Measurements from ENCODE around the gene MACROD2. TPM values are rescaled to one million over a fixed set of nuclear protein-coding genes. Genes with fewer than 3 reads are reported as not detected.

MACROD2 gene
- total and polyA plus RNA-seq, 7 donors: 0.20 to 4.8 (median 0.87) TPM

DNA sequence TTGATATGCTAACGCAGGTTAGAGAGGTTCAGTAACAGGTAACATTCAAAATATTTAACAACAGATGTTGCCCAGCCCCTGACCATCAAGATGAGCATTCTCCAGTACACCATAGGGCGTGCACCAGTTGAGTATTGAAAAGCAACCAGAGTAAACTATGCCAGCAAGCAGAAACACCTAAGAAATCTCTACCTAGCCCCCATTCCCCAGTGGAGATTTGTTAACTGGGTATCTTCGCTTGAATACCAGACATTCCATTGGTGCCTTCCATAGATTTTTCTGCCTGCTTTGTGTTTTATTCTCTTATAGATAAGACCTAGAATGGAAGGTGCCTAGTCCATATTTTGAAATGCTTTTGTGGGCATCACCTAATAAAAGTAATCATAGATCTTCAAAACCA, 1954.1 kb downstream of the MACROD2 start:
- H3K9me3 ChIP-seq: no peaks in the 10 kb centered on the region
- no peak overlapping the region for H3K4me3 ChIP-seq
- TF ChIP-seq, protein P1, sequence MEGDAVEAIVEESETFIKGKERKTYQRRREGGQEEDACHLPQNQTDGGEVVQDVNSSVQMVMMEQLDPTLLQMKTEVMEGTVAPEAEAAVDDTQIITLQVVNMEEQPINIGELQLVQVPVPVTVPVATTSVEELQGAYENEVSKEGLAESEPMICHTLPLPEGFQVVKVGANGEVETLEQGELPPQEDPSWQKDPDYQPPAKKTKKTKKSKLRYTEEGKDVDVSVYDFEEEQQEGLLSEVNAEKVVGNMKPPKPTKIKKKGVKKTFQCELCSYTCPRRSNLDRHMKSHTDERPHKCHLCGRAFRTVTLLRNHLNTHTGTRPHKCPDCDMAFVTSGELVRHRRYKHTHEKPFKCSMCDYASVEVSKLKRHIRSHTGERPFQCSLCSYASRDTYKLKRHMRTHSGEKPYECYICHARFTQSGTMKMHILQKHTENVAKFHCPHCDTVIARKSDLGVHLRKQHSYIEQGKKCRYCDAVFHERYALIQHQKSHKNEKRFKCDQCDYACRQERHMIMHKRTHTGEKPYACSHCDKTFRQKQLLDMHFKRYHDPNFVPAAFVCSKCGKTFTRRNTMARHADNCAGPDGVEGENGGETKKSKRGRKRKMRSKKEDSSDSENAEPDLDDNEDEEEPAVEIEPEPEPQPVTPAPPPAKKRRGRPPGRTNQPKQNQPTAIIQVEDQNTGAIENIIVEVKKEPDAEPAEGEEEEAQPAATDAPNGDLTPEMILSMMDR (IDR thresholded peaks at IDR 0.05): no peak
- no peak for ATAC-seq
- WGBS, 3 donors: 94 to 96% (median 94%) methylated on average over 3 of the region's 3 CpGs
- no peaks in the 10 kb centered on the region for H3K27me3 ChIP-seq (ENCODE audit: insufficient read depth in 3 of 3, low read length in 2 of 3)
- intact Hi-C loops (cut with DNase I): no loop called here
- H3K27ac ChIP-seq: no peak overlapping the region
- no peaks in the 10 kb centered on the region for H3K36me3 ChIP-seq (ENCODE audit: insufficient read depth in 1 of 2, low read depth in 1 of 2)
- H3K4me1 ChIP-seq: no peaks in the 10 kb centered on the region
- no peak for DNase-seq

GRCh38 chr20:15951658-15952057, 1956.3 kb downstream of the MACROD2 start:
- H3K27ac ChIP-seq: no peak overlapping the region
- no peaks in the 10 kb centered on the region for H3K9me3 ChIP-seq
- no peak overlapping the region for H3K4me3 ChIP-seq
- WGBS, 3 donors: 66 to 72% (median 69%) methylated on average over 8 of the region's 8 CpGs
- H3K36me3 ChIP-seq (ENCODE audit: insufficient read depth in 1 of 2, low read depth in 1 of 2): no peaks in the 10 kb centered on the region
- ATAC-seq (no peak), DNase-seq (no peak)
- TF ChIP-seq, protein P1 (IDR thresholded peaks at IDR 0.05): no peak
- H3K4me1 ChIP-seq: no peaks in the 10 kb centered on the region
- no peaks in the 10 kb centered on the region for H3K27me3 ChIP-seq (ENCODE audit: insufficient read depth in 3 of 3, low read length in 2 of 3)
- intact Hi-C loops (cut with DNase I): no loop called here

GRCh38 chr20:15958142-15958541, 1962.8 kb downstream of the MACROD2 start:
- TF ChIP-seq, protein P1 (IDR thresholded peaks at IDR 0.05): no peak
- Histone ChIP-seq H3K4me3 (no peak overlapping the region), H3K4me1 (no peaks in the 10 kb centered on the region), H3K9me3 (no peaks in the 10 kb centered on the region), H3K27ac (no peak overlapping the region), H3K36me3 (ENCODE audit: insufficient read depth in 1 of 2, low read depth in 1 of 2) (no peaks in the 10 kb centered on the region), H3K27me3 (ENCODE audit: insufficient read depth in 3 of 3, low read length in 2 of 3) (no peaks in the 10 kb centered on the region)
- ATAC-seq (no peak), DNase-seq (no peak)
- intact Hi-C loops (cut with DNase I): no loop called here
- WGBS, 3 donors: 86 to 90% (median 87%) methylated on average over 4 of the region's 4 CpGs

GRCh38 chr20:15965165-15965564, 1969.8 kb downstream of the MACROD2 start:
- Histone ChIP-seq H3K27me3 (ENCODE audit: insufficient read depth in 3 of 3, low read length in 2 of 3) (no peaks in the 10 kb centered on the region), H3K4me3 (no peak overlapping the region), H3K4me1 (no peaks in the 10 kb centered on the region), H3K9me3 (no peaks in the 10 kb centered on the region), H3K27ac (no peak overlapping the region), H3K36me3 (ENCODE audit: insufficient read depth in 1 of 2, low read depth in 1 of 2) (no peaks in the 10 kb centered on the region)
- WGBS, 3 donors: 94% methylated on average over 4 of the region's 4 CpGs
- DNase-seq: no peak
- TF ChIP-seq, protein P1 (IDR thresholded peaks at IDR 0.05): no peak
- no peak for ATAC-seq
- intact Hi-C loops (cut with DNase I): no loop called here

GRCh38 chr20:15967334-15967733, 1972.0 kb downstream of the MACROD2 start:
- WGBS, 3 donors: 81 to 86% (median 85%) methylated on average over 5 of the region's 5 CpGs
- H3K9me3 ChIP-seq: no peaks in the 10 kb centered on the region
- no peak overlapping the region for H3K27ac ChIP-seq
- no peaks in the 10 kb centered on the region for H3K4me1 ChIP-seq
- H3K4me3 ChIP-seq: no peak overlapping the region
- intact Hi-C loops (cut with DNase I): no loop called here
- no peak for DNase-seq
- H3K27me3 ChIP-seq (ENCODE audit: insufficient read depth in 3 of 3, low read length in 2 of 3): no peaks in the 10 kb centered on the region
- TF ChIP-seq, protein P1 (IDR thresholded peaks at IDR 0.05): no peak
- no peak for ATAC-seq
- H3K36me3 ChIP-seq (ENCODE audit: insufficient read depth in 1 of 2, low read depth in 1 of 2): no peaks in the 10 kb centered on the region

Measured in psoas muscle (tissue), 8 donors.